ENCODE results near the gene MLLT6.

GRCh38 chr17:38716368-38717005 lies 11.4 kb downstream of the MLLT6 start:
- TF ChIP-seq EZH2 (optimal IDR thresholded peaks at IDR 0.05; ENCODE audit: low read depth, low read length): no peak
- TF ChIP-seq CTCF (IDR thresholded peaks at IDR 0.05; ENCODE audit: low read length): no peak
- no peak for TF ChIP-seq EZH2phosphoT487 (IDR thresholded peaks at IDR 0.05; ENCODE audit: low read length)
